ENCODE data around the gene ARL4C. TPM values are rescaled to one million over a fixed set of nuclear protein-coding genes. Genes with fewer than 3 reads are reported as not detected.

ARL4C gene
- total RNA-seq, 1 experiment from 2014 or later: 33.1 TPM

- in situ Hi-C loops (cut with HindIII; ENCODE audit: low sequenced_read_pairs): no loop called here
- DNase-seq (ENCODE audit: low spot score): no peak
Measured at GRCh38 chr2:234453216-234453615, 43.7 kb downstream of the ARL4C start.

GRCh38 chr2:234451852-234452625, 44.8 kb downstream of the ARL4C start:
- no peak for DNase-seq (ENCODE audit: low spot score)
- in situ Hi-C loops (cut with HindIII; ENCODE audit: low sequenced_read_pairs): no loop called here

- in situ Hi-C loops (cut with HindIII; ENCODE audit: low sequenced_read_pairs): no loop called here
- no peak for DNase-seq (ENCODE audit: low spot score)
Measured at GRCh38 chr2:234451242-234451641, 45.6 kb downstream of the ARL4C start.

- no peak for DNase-seq (ENCODE audit: low spot score)
- in situ Hi-C loops (cut with HindIII; ENCODE audit: low sequenced_read_pairs): no loop called here
Measured at GRCh38 chr2:234450431-234451124, 46.3 kb downstream of the ARL4C start.

- in situ Hi-C loops (cut with HindIII; ENCODE audit: low sequenced_read_pairs): loop anchor here (5.0 kb wide), 1 partner anchor 76 kb away; no protein-coding TSS in a partner anchor
- peak; percentile 59 for DNase-seq (ENCODE audit: low spot score)
Measured at GRCh38 chr2:234448506-234449184, 48.2 kb downstream of the ARL4C start.

- DNase-seq (ENCODE audit: low spot score): no peak
- in situ Hi-C loops (cut with HindIII; ENCODE audit: low sequenced_read_pairs): loop anchor here (5.0 kb wide), 1 partner anchor 76 kb away; no protein-coding TSS in a partner anchor
Measured at GRCh38 chr2:234447963-234448362, 48.9 kb downstream of the ARL4C start.

GRCh38 chr2:234447189-234447588, 49.7 kb downstream of the ARL4C start:
- in situ Hi-C loops (cut with HindIII; ENCODE audit: low sequenced_read_pairs): loop anchor here (5.0 kb wide), 1 partner anchor 75 kb away; no protein-coding TSS in a partner anchor
- DNase-seq (ENCODE audit: low spot score): peak; percentile 29

GRCh38 chr2:234446404-234447076, 50.3 kb downstream of the ARL4C start:
- no peak for DNase-seq (ENCODE audit: low spot score)
- in situ Hi-C loops (cut with HindIII; ENCODE audit: low sequenced_read_pairs): loop anchor here (5.0 kb wide), 1 partner anchor 74 kb away; no protein-coding TSS in a partner anchor

GRCh38 chr2:234444893-234445292, 52.0 kb downstream of the ARL4C start:
- in situ Hi-C loops (cut with HindIII; ENCODE audit: low sequenced_read_pairs): loop anchor here (5.0 kb wide), 1 partner anchor 73 kb away; no protein-coding TSS in a partner anchor
- DNase-seq (ENCODE audit: low spot score): no peak

GRCh38 chr2:234444242-234444730, 52.6 kb downstream of the ARL4C start:
- in situ Hi-C loops (cut with HindIII; ENCODE audit: low sequenced_read_pairs): no loop called here
- no peak for DNase-seq (ENCODE audit: low spot score)

Measured in G401 (cell line).